ENCODE data around the gene SLC10A7.

GRCh38 chr4:146436423-146437162 lies 85.1 kb downstream of the SLC10A7 start:
- no peak for TF ChIP-seq TOX (CRISPR knock-in tag; IDR thresholded peaks at IDR 0.05; ENCODE audit: borderline replicate concordance)
- TF ChIP-seq, protein P1, sequence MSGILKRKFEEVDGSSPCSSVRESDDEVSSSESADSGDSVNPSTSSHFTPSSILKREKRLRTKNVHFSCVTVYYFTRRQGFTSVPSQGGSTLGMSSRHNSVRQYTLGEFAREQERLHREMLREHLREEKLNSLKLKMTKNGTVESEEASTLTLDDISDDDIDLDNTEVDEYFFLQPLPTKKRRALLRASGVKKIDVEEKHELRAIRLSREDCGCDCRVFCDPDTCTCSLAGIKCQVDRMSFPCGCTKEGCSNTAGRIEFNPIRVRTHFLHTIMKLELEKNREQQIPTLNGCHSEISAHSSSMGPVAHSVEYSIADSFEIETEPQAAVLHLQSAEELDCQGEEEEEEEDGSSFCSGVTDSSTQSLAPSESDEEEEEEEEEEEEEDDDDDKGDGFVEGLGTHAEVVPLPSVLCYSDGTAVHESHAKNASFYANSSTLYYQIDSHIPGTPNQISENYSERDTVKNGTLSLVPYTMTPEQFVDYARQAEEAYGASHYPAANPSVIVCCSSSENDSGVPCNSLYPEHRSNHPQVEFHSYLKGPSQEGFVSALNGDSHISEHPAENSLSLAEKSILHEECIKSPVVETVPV (CRISPR knock-in tag; IDR thresholded peaks at IDR 0.05): no peak
- TF ChIP-seq, protein P2, sequence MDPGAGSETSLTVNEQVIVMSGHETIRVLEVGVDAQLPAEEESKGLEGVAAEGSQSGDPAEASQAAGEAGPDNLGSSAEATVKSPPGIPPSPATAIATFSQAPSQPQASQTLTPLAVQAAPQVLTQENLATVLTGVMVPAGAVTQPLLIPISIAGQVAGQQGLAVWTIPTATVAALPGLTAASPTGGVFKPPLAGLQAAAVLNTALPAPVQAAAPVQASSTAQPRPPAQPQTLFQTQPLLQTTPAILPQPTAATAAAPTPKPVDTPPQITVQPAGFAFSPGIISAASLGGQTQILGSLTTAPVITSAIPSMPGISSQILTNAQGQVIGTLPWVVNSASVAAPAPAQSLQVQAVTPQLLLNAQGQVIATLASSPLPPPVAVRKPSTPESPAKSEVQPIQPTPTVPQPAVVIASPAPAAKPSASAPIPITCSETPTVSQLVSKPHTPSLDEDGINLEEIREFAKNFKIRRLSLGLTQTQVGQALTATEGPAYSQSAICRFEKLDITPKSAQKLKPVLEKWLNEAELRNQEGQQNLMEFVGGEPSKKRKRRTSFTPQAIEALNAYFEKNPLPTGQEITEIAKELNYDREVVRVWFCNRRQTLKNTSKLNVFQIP (CRISPR knock-in tag; IDR thresholded peaks at IDR 0.05; ENCODE audit: borderline replicate concordance, low read depth): no peak
- TF ChIP-seq RARB (CRISPR knock-in tag; IDR thresholded peaks at IDR 0.05): no peak
- TF ChIP-seq PPARA (CRISPR knock-in tag; IDR thresholded peaks at IDR 0.05; ENCODE audit: borderline replicate concordance): no peak
- no peak for TF ChIP-seq ARNTL (CRISPR knock-in tag; IDR thresholded peaks at IDR 0.05; ENCODE audit: borderline replicate concordance, low read depth)
- TF ChIP-seq ZNF8 (CRISPR knock-in tag; IDR thresholded peaks at IDR 0.05): no peak
- TF ChIP-seq CREB5 (CRISPR knock-in tag; IDR thresholded peaks at IDR 0.05; ENCODE audit: low read depth): no peak
- no peak for TF ChIP-seq ZFP30 (CRISPR knock-in tag; IDR thresholded peaks at IDR 0.05)
- no peak for TF ChIP-seq OSR1 (CRISPR knock-in tag; IDR thresholded peaks at IDR 0.05)
- no peak for TF ChIP-seq GLIS3 (CRISPR knock-in tag; IDR thresholded peaks at IDR 0.05)
- TF ChIP-seq TCF4 (CRISPR knock-in tag; IDR thresholded peaks at IDR 0.05; ENCODE audit: borderline replicate concordance): no peak
